K562 (cell line): ENCODE results near the gene RNF144A. TPM values are rescaled to one million over a fixed set of nuclear protein-coding genes. Genes with fewer than 3 reads are reported as not detected.
A peak's percentile ranks its signal among the peaks of the same experiment; 100 is the strongest.

Experiments used
- EGR1 ChIP-seq: fragments of 450-650 bp; conservative IDR thresholded peaks from 2 replicates; pipeline ENCODE4 v1.6.1; 2017; ENCODE audit warnings: mild to moderate bottlenecking
- ERF ChIP-seq: fragments of 450-650 bp; formaldehyde crosslinking; IDR thresholded peaks from 2 replicates; pipeline ENCODE4 v1.4.0; 2020; ENCODE audit warnings: mild to moderate bottlenecking, mixed read lengths
- HDAC1 ChIP-seq, 2 experiments: fragments of 450-650 bp; IDR thresholded peaks; 2 replicates each; pipeline ENCODE4 v1.6.1; 2016 to 2017; ENCODE audit warnings: inconsistent platforms in 1 of 2, mild to moderate bottlenecking in 1 of 2, moderate library complexity in 1 of 2
- LEF1 ChIP-seq: fragments of 450-650 bp; IDR thresholded peaks from 2 replicates; pipeline ENCODE4 v1.6.1; 2016; ENCODE audit warnings: mild to moderate bottlenecking
- NCOA2 ChIP-seq, 2 experiments: fragments of 450-650 bp; IDR thresholded peaks; 2 replicates each; pipeline ENCODE4 v1.6.1; 2018; ENCODE audit warnings: mild to moderate bottlenecking in 2 of 2, moderate library complexity in 1 of 2; ENCODE audit not compliant: partially characterized antibody in 2 of 2
- NCOA4 ChIP-seq: fragments of 450-650 bp; IDR thresholded peaks from 2 replicates; pipeline ENCODE4 v1.6.1; 2018; ENCODE audit warnings: mild to moderate bottlenecking; ENCODE audit not compliant: partially characterized antibody
- NFE2L1 ChIP-seq: fragments of 450-650 bp; IDR thresholded peaks from 2 replicates; pipeline ENCODE4 v1.6.1; 2016; ENCODE audit warnings: missing genetic modification characterization, low read depth, mild to moderate bottlenecking, missing compliant biosample characterization, moderate library complexity, borderline replicate concordance
- PHB2 ChIP-seq: fragments of 450-650 bp; IDR thresholded peaks from 2 replicates; pipeline ENCODE4 v1.6.1; 2017; ENCODE audit warnings: low read depth
- RBM39 ChIP-seq: fragments of 200-400 bp; formaldehyde crosslinking; optimal IDR thresholded peaks from 2 replicates; pipeline ENCODE3; 2018; ENCODE audit warnings: low read depth, low read length
- RFX5 ChIP-seq: IDR thresholded peaks from 2 replicates; pipeline ENCODE4 v1.6.1; 2011; ENCODE audit warnings: low read depth, mild to moderate bottlenecking, improper control_type of control experiment, low read length
- RNF2 ChIP-seq: sonication (generic); IDR thresholded peaks from 2 replicates; pipeline ENCODE4 v1.6.1; 2016
- SMARCB1 ChIP-seq: IDR thresholded peaks from 2 replicates; pipeline ENCODE4 v1.6.1; 2011; ENCODE audit warnings: improper control_type of control experiment, low read depth; ENCODE audit not compliant: insufficient read length
- TEAD4 ChIP-seq, 2 experiments: sonication (generic) in 1 of 2; formaldehyde crosslinking in 1 of 2; IDR thresholded peaks; 2 replicates each; pipeline versions ENCODE4 v1.6.1 to v1.8.0; 2012 to 2022; ENCODE audit warnings: borderline replicate concordance in 1 of 2, inconsistent platforms in 1 of 2, low read length in 1 of 2, mild to moderate bottlenecking in 1 of 2, missing genetic modification reagents in 1 of 2
- THRA ChIP-seq: fragments of 450-650 bp; IDR thresholded peaks from 2 replicates; pipeline ENCODE4 v1.6.1; 2017; ENCODE audit warnings: mild to moderate bottlenecking, moderate library complexity
- TSHZ1 ChIP-seq: fragments of 250-450 bp; sonication (Bioruptor Pico); IDR thresholded peaks from 2 replicates; pipeline ENCODE4 v1.4.0; 2020; ENCODE audit warnings: mild to moderate bottlenecking, moderate library complexity
- ZBTB17 ChIP-seq: fragments of 450-650 bp; formaldehyde crosslinking; IDR thresholded peaks from 2 replicates; pipeline ENCODE4 v1.4.0; 2020; ENCODE audit warnings: mild to moderate bottlenecking
- ZBTB5 ChIP-seq: fragments of 450-650 bp; IDR thresholded peaks from 2 replicates; pipeline ENCODE4 v1.6.1; 2017; ENCODE audit warnings: antibody characterized with exemption
- ZNF165 ChIP-seq: fragments of 250-450 bp; sonication (Bioruptor Pico); IDR thresholded peaks from 2 replicates; pipeline ENCODE4 v1.4.0; 2020; ENCODE audit warnings: borderline replicate concordance
- ZNF316 ChIP-seq: fragments of 450-650 bp; IDR thresholded peaks from 2 replicates; pipeline ENCODE4 v1.6.1; 2016
- ZNF384 ChIP-seq: IDR thresholded peaks from 2 replicates; pipeline ENCODE4 v1.6.1; 2012; ENCODE audit warnings: low read depth, low read length, improper control_type of control experiment
- ZNF444 ChIP-seq: fragments of 250-450 bp; sonication (Bioruptor Pico); IDR thresholded peaks from 2 replicates; pipeline ENCODE4 v1.4.0; 2020; ENCODE audit warnings: mild to moderate bottlenecking, moderate library complexity
- ZNF766 ChIP-seq: fragments of 200-800 bp; sonication (Bioruptor generic); conservative IDR thresholded peaks from 2 replicates; pipeline ENCODE4 v1.6.1; 2016; ENCODE audit warnings: missing genetic modification characterization, missing compliant biosample characterization
- ZNF780A ChIP-seq: fragments of 250-450 bp; sonication (Bioruptor Pico); IDR thresholded peaks from 2 replicates; pipeline ENCODE4 v1.5.0; 2021; ENCODE audit warnings: mild to moderate bottlenecking
- polyA plus RNA-seq, 8 experiments: library from polyadenylated mRNA; depleted of rRNA in 4 of 8; stranded (reverse) in 5 of 8; unstranded in 3 of 8; fragments of >200 nt; fragmentation: Nextera tagmentation in 2 of 8; fragmentation: Illumina TruSeq in 1 of 8; extraction: Ambion mirVana in 2 of 8; extraction: Trizol in 1 of 8; gene quantifications; 2 replicates each; pipeline versions ENCODE4 v1.2.1 to v1.2.3, GENCODE V29; 2011 to 2014; ENCODE audit warnings: inconsistent platforms in 1 of 8, missing spikeins in 1 of 8
- total RNA-seq, 7 experiments: library from RNA; depleted of rRNA in 6 of 7; stranded (reverse); fragments of >200 nt in 6 of 7; fragmentation: Illumina TruSeq in 2 of 7; extraction: Trizol in 2 of 7; gene quantifications; 2 replicates each; pipeline versions ENCODE4 v1.2.1 to v1.2.3, GENCODE V29; 2011 to 2021; ENCODE audit warnings: low replicate concordance in 1 of 7

RNF144A gene
- total and polyA plus RNA-seq, 9 of the 15 experiments (the other 6 are each of a cell fraction or from before 2014, with no cell fraction given): 0.96 to 11.3 (median 6.2) TPM

- TF ChIP-seq NCOA4 (no peak), TSHZ1 (CRISPR knock-in tag) (no peak), ERF (CRISPR knock-in tag) (no peak), PHB2 (peak; percentile 65), ZNF766 (CRISPR knock-in tag) (peak; percentile 91), SMARCB1 (no peak), RFX5 (no peak), ZNF165 (CRISPR knock-in tag) (no peak), LEF1 (peak; percentile 89), ZBTB5 (no peak), ZNF316 (no peak), RBM39 (no peak), NFE2L1 (tag) (no peak), TEAD4 (IDR thresholded peaks at IDR 0.05; ENCODE audit: low read length) (peak; percentile 93), TEAD4 (CRISPR knock-in tag; IDR thresholded peaks at IDR 0.05; ENCODE audit: borderline replicate concordance) (no peak), THRA (no peak), NCOA2 (IDR thresholded peaks at IDR 0.05; ENCODE audit: partially characterized antibody in 2 of 2) (peak in 1 of 2 experiments; percentile 61), ZNF780A (CRISPR knock-in tag) (no peak), HDAC1 (IDR thresholded peaks at IDR 0.05) (peak; percentile 50 to 85; a peak in 2 of 4 replicates), ZNF384 (no peak), ZBTB17 (CRISPR knock-in tag) (0 out of 2 replicates have a peak, but pooled peaks have one; percentile 55), ZNF444 (CRISPR knock-in tag) (no peak), RNF2 (peak; percentile 78; the same call in 1 of the 2 replicates), EGR1 (peak; percentile 76)
These were observed 36.9 kb upstream of the RNF144A start (continued) for GRCh38 chr2:6880200-6880733.
